DND-41 (cell line): Measurements from ENCODE around the gene OR13C3.
"Not testable (repeated sequence)": the region's sequence is repeated elsewhere in the genome, so short reads cannot be mapped to it uniquely, and the experiment has no call there.

Source experiments
- CTCF ChIP-seq: IDR thresholded peaks from 2 replicates; pipeline ENCODE4 v1.5.1; 2012; ENCODE audit warnings: borderline replicate concordance, low read length, moderate library complexity, mild to moderate bottlenecking; ENCODE audit not compliant: poor library complexity, severe bottlenecking; ENCODE audit errors: extremely low read depth
- EZH2 ChIP-seq: IDR thresholded peaks from 3 replicates; pipeline ENCODE4 v1.6.1; 2012; ENCODE audit warnings: borderline replicate concordance, low read depth, mild to moderate bottlenecking, moderate library complexity, low read length, inconsistent platforms; ENCODE audit not compliant: severe bottlenecking

- not testable (repeated sequence) for TF ChIP-seq CTCF, EZH2
Measured at GRCh38 chr9:104520241-104520640, 16.4 kb downstream of the OR13C3 start.
